NB4 (cell line): Measurements from ENCODE around the gene WDR12.
"Not testable (repeated sequence)": the region's sequence is repeated elsewhere in the genome, so short reads cannot be mapped to it uniquely, and the experiment has no call there.

ENCODE experiments used
- DNase-seq: peaks from one replicate; pipeline ENCODE4 v3.0.0; 2010; ENCODE audit warnings: low read depth
- H3K4me3 ChIP-seq: one replicate; pipeline ENCODE4 v1.5.1; 2011; ENCODE audit warnings: mild to moderate bottlenecking, low read depth, low read length, moderate library complexity
- MYC ChIP-seq: IDR thresholded peaks from 2 replicates; pipeline ENCODE4 v1.6.1; 2011; ENCODE audit warnings: low read depth, low read length
- POLR2A ChIP-seq: IDR thresholded peaks from 2 replicates; pipeline ENCODE4 v1.6.1; 2011; ENCODE audit warnings: mild to moderate bottlenecking; ENCODE audit not compliant: insufficient read length; ENCODE audit errors: extremely low read depth
- TF ChIP-seq, protein P1 (sequence below): IDR thresholded peaks from 2 replicates; pipeline ENCODE4 v1.6.1; 2011; ENCODE audit warnings: low read depth, low read length
- TF ChIP-seq, protein P2 (sequence below): IDR thresholded peaks from one replicate; pipeline ENCODE4 v1.5.1; 2012; ENCODE audit warnings: low read depth, low read length

Gene WDR12

GRCh38 chr2:202911512-202912341 is at the start of gene WDR12, which contains the start of gene CARF:
Gene WDR12 (minus strand): TSS chr2:202911673. CDS start chr2:202911476, 197 bp downstream.
Gene CARF (plus strand): TSS chr2:202912275. CDS start chr2:202941903, 29,628 bp downstream.
- peak; percentile 96 for DNase-seq
- TF ChIP-seq MYC (peak; percentile 100), POLR2A (peak; percentile 81)
- TF ChIP-seq, protein P1, sequence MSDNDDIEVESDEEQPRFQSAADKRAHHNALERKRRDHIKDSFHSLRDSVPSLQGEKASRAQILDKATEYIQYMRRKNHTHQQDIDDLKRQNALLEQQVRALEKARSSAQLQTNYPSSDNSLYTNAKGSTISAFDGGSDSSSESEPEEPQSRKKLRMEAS: peak; percentile 96
- TF ChIP-seq, protein P2, sequence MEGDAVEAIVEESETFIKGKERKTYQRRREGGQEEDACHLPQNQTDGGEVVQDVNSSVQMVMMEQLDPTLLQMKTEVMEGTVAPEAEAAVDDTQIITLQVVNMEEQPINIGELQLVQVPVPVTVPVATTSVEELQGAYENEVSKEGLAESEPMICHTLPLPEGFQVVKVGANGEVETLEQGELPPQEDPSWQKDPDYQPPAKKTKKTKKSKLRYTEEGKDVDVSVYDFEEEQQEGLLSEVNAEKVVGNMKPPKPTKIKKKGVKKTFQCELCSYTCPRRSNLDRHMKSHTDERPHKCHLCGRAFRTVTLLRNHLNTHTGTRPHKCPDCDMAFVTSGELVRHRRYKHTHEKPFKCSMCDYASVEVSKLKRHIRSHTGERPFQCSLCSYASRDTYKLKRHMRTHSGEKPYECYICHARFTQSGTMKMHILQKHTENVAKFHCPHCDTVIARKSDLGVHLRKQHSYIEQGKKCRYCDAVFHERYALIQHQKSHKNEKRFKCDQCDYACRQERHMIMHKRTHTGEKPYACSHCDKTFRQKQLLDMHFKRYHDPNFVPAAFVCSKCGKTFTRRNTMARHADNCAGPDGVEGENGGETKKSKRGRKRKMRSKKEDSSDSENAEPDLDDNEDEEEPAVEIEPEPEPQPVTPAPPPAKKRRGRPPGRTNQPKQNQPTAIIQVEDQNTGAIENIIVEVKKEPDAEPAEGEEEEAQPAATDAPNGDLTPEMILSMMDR: no peak
- H3K4me3 ChIP-seq: peak within 1 kb of the TSS; percentile 98

DNA sequence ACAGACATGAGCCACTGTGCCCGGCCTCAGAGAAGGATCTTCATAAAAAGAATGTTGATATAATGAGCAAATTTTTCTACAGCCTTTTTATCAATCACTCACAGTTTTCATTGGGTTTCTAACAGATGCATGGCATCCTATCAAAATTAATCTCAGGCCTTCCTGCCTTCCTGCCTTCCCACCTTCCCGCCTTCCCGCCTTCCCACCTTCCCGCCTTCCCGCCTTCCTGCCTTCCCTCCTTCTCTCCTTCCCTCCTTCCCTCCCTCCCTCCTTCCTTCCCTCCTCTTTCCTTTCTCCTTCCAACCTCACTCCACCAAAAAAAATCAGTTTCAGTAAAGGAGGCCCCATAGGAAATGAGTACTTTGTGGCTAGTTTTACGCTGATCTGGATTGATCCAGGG is 49.1 kb upstream of the WDR12 start:
- DNase-seq: no peak
- no peak overlapping the region for H3K4me3 ChIP-seq
- TF ChIP-seq, protein P1: no peak
- no peak for TF ChIP-seq POLR2A
- no peak for TF ChIP-seq MYC

DNA sequence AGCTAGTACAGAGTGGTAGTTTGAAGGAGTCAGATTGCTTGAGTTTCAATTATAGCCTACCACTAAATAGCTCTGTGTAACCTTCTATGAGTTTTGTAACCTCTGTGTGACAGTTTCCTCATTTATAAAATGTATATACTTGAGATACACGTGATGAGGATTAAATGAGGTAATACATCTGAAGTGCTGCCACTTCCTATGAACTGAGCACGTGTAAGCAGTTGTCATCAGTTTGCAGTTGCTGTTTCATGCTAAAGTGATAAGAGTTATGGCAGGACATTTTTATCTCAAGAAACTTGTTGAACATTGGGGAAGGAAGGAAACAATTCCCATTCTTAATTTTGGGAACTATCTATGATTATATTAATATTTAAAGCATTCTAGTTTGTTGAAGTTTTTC is 39.1 kb upstream of the WDR12 start:
- peak; percentile 64 for DNase-seq
- TF ChIP-seq MYC (peak; percentile 92), POLR2A (no peak)
- TF ChIP-seq, protein P1: peak; percentile 98
- TF ChIP-seq, protein P2: no peak
- H3K4me3 ChIP-seq: no peak overlapping the region

- DNase-seq, H3K4me3 ChIP-seq: not testable (repeated sequence)
Observed at GRCh38 chr2:202949333-202949732, 37.9 kb upstream of the WDR12 start.

DNA sequence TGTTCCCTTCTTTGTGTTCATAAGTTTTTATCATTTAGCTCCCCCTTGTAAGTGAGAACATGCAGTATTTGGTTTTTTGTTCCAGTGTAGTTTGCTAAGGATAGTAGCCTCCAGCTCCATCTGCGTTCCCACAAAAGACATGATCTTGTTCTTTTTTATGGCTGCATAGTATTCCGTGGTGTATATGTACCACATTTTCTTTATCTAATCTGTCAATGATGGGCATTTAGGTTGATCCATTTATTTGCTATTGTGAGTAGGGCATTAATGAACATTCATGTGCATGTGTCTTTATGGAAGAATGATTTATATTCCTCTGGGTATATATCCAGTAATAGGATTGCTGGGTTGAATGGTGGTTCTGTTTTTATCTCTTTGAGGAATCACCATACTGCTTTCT is 34.0 kb upstream of the WDR12 start:
- TF ChIP-seq MYC (no peak), POLR2A (no peak)
- TF ChIP-seq, protein P1: no peak
- TF ChIP-seq, protein P2: no peak
- no peak for DNase-seq
- no peak overlapping the region for H3K4me3 ChIP-seq

DNA sequence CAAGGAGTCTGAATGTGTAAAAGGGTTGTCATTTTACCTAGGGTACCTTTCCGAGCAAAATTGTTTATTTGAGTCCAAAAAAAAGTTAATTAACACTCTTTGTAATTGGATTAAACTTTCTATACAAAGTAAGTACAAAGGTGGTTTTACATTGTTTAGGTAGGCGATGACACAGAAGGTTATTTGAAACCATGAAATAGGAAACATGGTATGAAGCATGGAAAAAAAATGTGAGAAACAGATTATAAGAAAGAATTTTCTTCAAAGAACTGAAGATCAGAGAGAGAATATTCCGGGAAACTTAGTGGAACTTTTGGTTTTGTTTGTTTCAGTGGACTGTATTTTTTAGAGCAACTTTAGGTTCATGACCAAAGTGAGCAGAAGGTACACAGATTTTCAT is 33.3 kb upstream of the WDR12 start:
- no peak for TF ChIP-seq MYC
- no peak for TF ChIP-seq POLR2A
- TF ChIP-seq, protein P1: no peak
- TF ChIP-seq, protein P2: no peak
- DNase-seq: no peak
- H3K4me3 ChIP-seq: no peak overlapping the region

- TF ChIP-seq, protein P2: no peak
- no peak for TF ChIP-seq MYC
- TF ChIP-seq POLR2A: no peak
- TF ChIP-seq, protein P1: no peak
- DNase-seq: no peak
- H3K4me3 ChIP-seq: no peak overlapping the region
Observed at GRCh38 chr2:202944408-202944807, 32.9 kb upstream of the WDR12 start.
